DOHH2 (cell line): Measurements from ENCODE around the gene NLE1.
"Not testable (repeated sequence)": the region's sequence is repeated elsewhere in the genome, so short reads cannot be mapped to it uniquely, and the experiment has no call there.

Experiments
- H3F3A ChIP-seq: fragments of 200-600 bp; sonication (generic), shearing (Covaris generic); 2 replicates; pipeline ENCODE4 v1.6.0; 2016; ENCODE audit warnings: antibody characterized with exemption, mild to moderate bottlenecking; ENCODE audit not compliant: control insufficient read depth, insufficient read depth
- H3K27ac ChIP-seq: fragments of 200-600 bp; sonication (generic); 2 replicates; pipeline ENCODE4 v1.5.1; 2014; ENCODE audit warnings: low read depth, mild to moderate bottlenecking, low read length, moderate library complexity
- H3K27me3 ChIP-seq: fragments of 200-600 bp; sonication (generic); 2 replicates; pipeline ENCODE4 v1.6.1; 2014; ENCODE audit warnings: mild to moderate bottlenecking, low read length, mixed read lengths; ENCODE audit not compliant: control insufficient read depth
- H3K36me3 ChIP-seq: fragments of 200-600 bp; sonication (generic); 2 replicates; pipeline ENCODE4 v1.6.1; 2014; ENCODE audit warnings: mild to moderate bottlenecking, low read length, moderate library complexity, mixed read lengths; ENCODE audit not compliant: control insufficient read depth
- H3K4me1 ChIP-seq: fragments of 200-600 bp; sonication (generic); 2 replicates; pipeline ENCODE4 v1.6.1; 2014; ENCODE audit warnings: mild to moderate bottlenecking, low read length, mixed read lengths; ENCODE audit not compliant: control insufficient read depth
- H3K4me2 ChIP-seq: fragments of 200-600 bp; sonication (generic); 2 replicates; pipeline ENCODE4 v1.6.0; 2014; ENCODE audit warnings: mild to moderate bottlenecking, low read length, moderate library complexity
- H3K4me3 ChIP-seq: fragments of 200-600 bp; sonication (generic); 2 replicates; pipeline ENCODE4 v1.5.1; 2014; ENCODE audit warnings: mild to moderate bottlenecking, low read length, mixed read lengths
- H3K79me2 ChIP-seq: fragments of 200-600 bp; sonication (generic); 2 replicates; pipeline ENCODE4 v1.6.1; 2014; ENCODE audit warnings: mild to moderate bottlenecking, low read length, mixed read lengths; ENCODE audit not compliant: control insufficient read depth
- H3K9me2 ChIP-seq: fragments of 200-600 bp; sonication (generic); replicated peaks from 2 replicates; pipeline ENCODE4 v1.6.1; 2014; ENCODE audit warnings: mild to moderate bottlenecking, low read length, mixed read lengths; ENCODE audit not compliant: control insufficient read depth
- H3K9me3 ChIP-seq: fragments of 200-600 bp; sonication (generic); 2 replicates; pipeline ENCODE4 v1.6.1; 2014; ENCODE audit warnings: antibody characterized with exemption, low read length, mixed read lengths; ENCODE audit not compliant: control insufficient read depth, insufficient read depth
- H4K20me1 ChIP-seq: fragments of 200-600 bp; sonication (generic); 2 replicates; pipeline ENCODE4 v1.6.0; 2014; ENCODE audit warnings: low read depth, mild to moderate bottlenecking, antibody characterized with exemption, low read length, moderate library complexity; ENCODE audit not compliant: control insufficient read depth, insufficient read depth
- EZH2phosphoT487 ChIP-seq: fragments of 200-600 bp; sonication (generic); IDR thresholded peaks from 2 replicates; pipeline ENCODE4 v1.6.1; 2017; ENCODE audit warnings: borderline replicate concordance, mild to moderate bottlenecking, antibody characterized with exemption, low read length, moderate library complexity, mixed read lengths
- TF ChIP-seq, protein P1 (sequence below): fragments of 200-600 bp; sonication (generic); IDR thresholded peaks from one replicate; pipeline ENCODE4 v1.5.1; 2014; ENCODE audit warnings: antibody characterized with exemption, mild to moderate bottlenecking, low read depth, low read length; ENCODE audit not compliant: poor library complexity, severe bottlenecking

Gene NLE1

GRCh38 chr17:35174835-35175334 is 32.8 kb upstream of the NLE1 start:
- H3K4me1 ChIP-seq: no peaks in the 10 kb centered on the region
- no peaks in the 10 kb centered on the region for H3F3A ChIP-seq
- H3K9me2 ChIP-seq: no peaks in the 10 kb centered on the region
- H3K27ac ChIP-seq: no peak overlapping the region
- no peak overlapping the region for H3K4me3 ChIP-seq
- H3K4me2 ChIP-seq: no peak overlapping the region
- TF ChIP-seq, protein P1, sequence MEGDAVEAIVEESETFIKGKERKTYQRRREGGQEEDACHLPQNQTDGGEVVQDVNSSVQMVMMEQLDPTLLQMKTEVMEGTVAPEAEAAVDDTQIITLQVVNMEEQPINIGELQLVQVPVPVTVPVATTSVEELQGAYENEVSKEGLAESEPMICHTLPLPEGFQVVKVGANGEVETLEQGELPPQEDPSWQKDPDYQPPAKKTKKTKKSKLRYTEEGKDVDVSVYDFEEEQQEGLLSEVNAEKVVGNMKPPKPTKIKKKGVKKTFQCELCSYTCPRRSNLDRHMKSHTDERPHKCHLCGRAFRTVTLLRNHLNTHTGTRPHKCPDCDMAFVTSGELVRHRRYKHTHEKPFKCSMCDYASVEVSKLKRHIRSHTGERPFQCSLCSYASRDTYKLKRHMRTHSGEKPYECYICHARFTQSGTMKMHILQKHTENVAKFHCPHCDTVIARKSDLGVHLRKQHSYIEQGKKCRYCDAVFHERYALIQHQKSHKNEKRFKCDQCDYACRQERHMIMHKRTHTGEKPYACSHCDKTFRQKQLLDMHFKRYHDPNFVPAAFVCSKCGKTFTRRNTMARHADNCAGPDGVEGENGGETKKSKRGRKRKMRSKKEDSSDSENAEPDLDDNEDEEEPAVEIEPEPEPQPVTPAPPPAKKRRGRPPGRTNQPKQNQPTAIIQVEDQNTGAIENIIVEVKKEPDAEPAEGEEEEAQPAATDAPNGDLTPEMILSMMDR: no peak
- no peak for TF ChIP-seq EZH2phosphoT487
- H3K36me3 ChIP-seq: no peaks in the 10 kb centered on the region
- no peaks in the 10 kb centered on the region for H3K27me3 ChIP-seq
- H4K20me1 ChIP-seq: no peaks in the 10 kb centered on the region
- no peaks in the 10 kb centered on the region for H3K9me3 ChIP-seq
- no peaks in the 10 kb centered on the region for H3K79me2 ChIP-seq

- not testable (repeated sequence) for H3K4me1 ChIP-seq
These were observed 30.2 kb upstream of the NLE1 start for GRCh38 chr17:35172321-35172720.

DNA sequence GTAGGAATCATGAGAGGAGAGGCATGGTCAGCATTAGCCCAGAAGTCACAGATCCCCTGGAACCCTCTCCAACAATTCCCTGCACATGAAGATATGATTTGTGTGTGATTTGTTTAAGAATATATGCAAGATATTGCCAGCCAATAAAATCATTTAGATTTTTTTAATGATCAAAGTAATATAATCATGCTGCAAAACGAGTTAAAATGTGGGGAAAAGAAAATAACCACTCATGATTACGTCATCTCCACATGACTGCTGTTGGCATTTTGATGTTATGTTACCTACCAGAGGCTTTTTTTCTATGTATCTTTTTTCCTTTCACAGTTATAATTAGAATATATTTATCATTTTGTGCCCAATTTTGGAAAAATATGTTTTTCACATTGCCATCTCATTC is 29.7 kb upstream of the NLE1 start:
- TF ChIP-seq EZH2phosphoT487: no peak
- TF ChIP-seq, protein P1: no peak
- Histone ChIP-seq H4K20me1 (no peaks in the 10 kb centered on the region), H3K4me2 (no peak overlapping the region), H3K4me1 (no peaks in the 10 kb centered on the region), H3F3A (no peaks in the 10 kb centered on the region), H3K79me2 (no peaks in the 10 kb centered on the region), H3K36me3 (no peaks in the 10 kb centered on the region), H3K9me3 (no peaks in the 10 kb centered on the region), H3K4me3 (no peak overlapping the region), H3K27me3 (no peaks in the 10 kb centered on the region), H3K27ac (no peak overlapping the region), H3K9me2 (no peaks in the 10 kb centered on the region)

More at GRCh38 chr17:35172321-35172720, 30.2 kb upstream of the NLE1 start:
- H3K9me2 ChIP-seq, H3K79me2 ChIP-seq, H3F3A ChIP-seq, H3K4me2 ChIP-seq, H3K4me3 ChIP-seq, H3K27ac ChIP-seq, H3K9me3 ChIP-seq, H4K20me1 ChIP-seq, H3K27me3 ChIP-seq, H3K36me3 ChIP-seq: not testable (repeated sequence)

DNA sequence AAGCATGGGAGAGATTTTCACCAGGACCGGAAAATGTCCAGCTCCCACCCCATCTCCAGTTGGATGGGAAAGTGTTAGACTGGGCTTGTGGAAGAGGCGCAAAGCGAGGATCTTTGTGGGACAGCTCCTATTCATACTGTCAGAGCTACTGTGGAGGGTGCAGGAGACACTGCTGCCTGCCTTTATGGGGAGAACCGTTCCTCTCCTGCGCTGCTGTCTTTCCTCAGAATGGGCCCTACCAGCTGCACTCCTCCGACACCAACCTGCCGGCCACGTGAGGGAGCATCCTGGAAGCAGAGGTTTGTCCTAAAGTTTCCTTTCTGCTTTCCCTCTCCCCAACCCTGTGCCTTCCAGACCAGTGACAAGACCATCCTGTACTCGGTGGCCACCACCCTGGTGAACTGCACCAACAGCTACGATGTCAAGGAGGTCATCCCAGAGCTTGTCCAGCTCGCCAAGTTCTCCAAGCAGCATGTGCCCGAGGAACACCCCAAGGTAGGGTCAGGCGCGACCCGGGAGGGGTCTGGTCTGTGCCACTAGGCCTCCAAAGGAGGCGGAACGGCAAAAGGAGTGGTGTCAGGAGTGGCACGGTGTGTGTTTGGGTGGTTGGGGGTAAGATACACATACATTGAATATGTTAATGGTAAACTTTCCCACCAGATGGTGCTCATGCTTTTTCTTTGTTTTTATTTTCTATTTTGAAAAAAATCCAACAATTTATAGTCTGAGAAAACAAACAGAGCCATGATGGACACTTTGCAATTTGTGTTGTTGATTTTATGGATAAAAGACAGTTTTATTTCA is 29.1 kb upstream of the NLE1 start:
- Histone ChIP-seq H3K27ac (no peak overlapping the region), H3K36me3 (no peaks in the 10 kb centered on the region), H3K9me3 (no peaks in the 10 kb centered on the region), H3K9me2 (no peaks in the 10 kb centered on the region), H3K4me1 (no peaks in the 10 kb centered on the region), H3K4me3 (no peak overlapping the region), H3K27me3 (no peaks in the 10 kb centered on the region), H3F3A (no peaks in the 10 kb centered on the region), H3K79me2 (no peaks in the 10 kb centered on the region), H4K20me1 (no peaks in the 10 kb centered on the region), H3K4me2 (no peak overlapping the region)
- TF ChIP-seq EZH2phosphoT487: no peak
- TF ChIP-seq, protein P1: no peak
